ENCODE data around the gene PTPRK. TPM values are rescaled to one million over a fixed set of nuclear protein-coding genes. Genes with fewer than 3 reads are reported as not detected.

The PTPRK gene
- total and polyA plus RNA-seq, 10 of the 15 experiments (the other 5 are each of a cell fraction or from before 2014, with no cell fraction given) = 0.23 to 1.9 (median 0.55) TPM

DNA sequence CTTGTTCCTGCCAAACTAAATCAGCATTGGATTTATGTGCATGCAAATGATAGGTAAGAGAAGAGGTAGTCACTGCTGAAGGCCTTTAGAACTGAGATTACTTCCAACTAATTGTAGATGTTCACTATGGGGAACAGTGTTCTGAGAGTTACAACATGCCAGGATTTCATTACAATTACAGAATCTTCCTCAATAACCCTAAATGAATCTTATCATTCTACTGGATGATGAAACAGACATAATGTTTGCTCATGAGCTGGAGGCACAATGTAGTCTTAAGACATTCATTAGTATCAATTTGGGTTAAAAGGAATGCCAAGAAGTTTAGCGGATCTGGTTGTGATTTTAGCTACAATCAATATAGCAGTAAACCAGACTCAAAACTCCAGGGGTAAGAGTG lies 370.6 kb downstream of the PTPRK start (continued):
- TF ChIP-seq FOS (IDR thresholded peaks at IDR 0.05; ENCODE audit: borderline replicate concordance, extremely low read depth, insufficient read length) (no peak), ZNF622 (IDR thresholded peaks at IDR 0.05) (no peak)

DNA sequence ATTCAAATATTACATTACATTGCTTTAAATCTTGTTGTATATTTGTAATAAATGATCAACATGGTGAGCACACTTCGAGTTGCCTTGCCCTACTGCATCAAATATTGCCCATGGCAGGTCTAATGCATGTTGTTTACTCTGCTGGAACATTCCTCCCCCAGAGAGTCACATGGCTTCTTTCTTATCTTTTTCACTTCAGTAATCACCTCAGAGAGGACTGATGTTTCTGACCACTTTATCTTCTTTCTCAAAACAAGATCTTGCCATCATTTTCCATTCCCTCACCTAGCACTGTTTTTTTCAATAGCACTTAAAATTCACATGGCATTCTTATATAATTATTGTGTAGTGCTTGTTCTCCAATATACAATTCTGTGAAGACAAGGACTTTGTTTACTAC lies 376.1 kb downstream of the PTPRK start:
- BruUV-seq (replicated peaks) = no TSS peak
- FAIRE-seq = no peak
- intact Hi-C loops (cut with micrococcal nuclease; ENCODE audit: unreplicated experiment) = no loop called here
- POLR2A ChIA-PET = no interaction called here
- Histone ChIP-seq H3K9ac (ENCODE audit: control insufficient read depth, insufficient read depth, low read length) (no peak overlapping the region), H4K20me1 (ENCODE audit: control insufficient read depth, insufficient read depth) (no peaks in the 10 kb centered on the region), H3K9me3 (replicated peaks; ENCODE audit: control insufficient read depth, insufficient read depth, low read length) (no peaks in the 10 kb centered on the region), H3K27me3 (replicated peaks in 1 of 2; ENCODE audit: control insufficient read depth in 2 of 2, insufficient read depth in 2 of 2, low read length in 1 of 2) (no peaks in the 10 kb centered on the region), H3K4me3 (no peak overlapping the region), H3K36me3 (ENCODE audit: control insufficient read depth in 2 of 2, insufficient read depth in 2 of 2, low read length in 1 of 2) (no peaks in the 10 kb centered on the region), H3K79me2 (ENCODE audit: control insufficient read depth, insufficient read depth, low read length) (no peaks in the 10 kb centered on the region), H2AFZ (ENCODE audit: control insufficient read depth, low read depth, low read length) (no peak overlapping the region), H3K4me2 (ENCODE audit: control insufficient read depth, insufficient read depth) (no peak overlapping the region), H3K4me1 (ENCODE audit: control insufficient read depth, insufficient read depth, low read length) (no peaks in the 10 kb centered on the region), H3K27ac (ENCODE audit: control insufficient read depth, insufficient read depth) (no peak overlapping the region)
- WGBS (ENCODE audit: insufficient coverage, insufficient replicate concordance, low lambda C conversion rate, missing lambda C conversion rate) = 0% methylated on average over 1 of the region's 1 CpG
- no peak for DNase-seq (ENCODE audit: low read depth, low spot score)
- CTCF ChIA-PET = no interaction called here
- SMC1A ChIA-PET (ENCODE audit: uncharacterized antibody, unreplicated experiment) = no interaction called here
- RAD21 ChIA-PET (ENCODE audit: unreplicated experiment) = no interaction called here
- in situ Hi-C loops (cut with MboI) = no loop called here
- peak; percentile 38; the same call in 1 of the 3 replicates for ATAC-seq
- TF ChIP-seq TCF3 (IDR thresholded peaks at IDR 0.05; ENCODE audit: borderline replicate concordance, insufficient read depth, low read depth, low read length) (no peak), MYC (IDR thresholded peaks at IDR 0.05; ENCODE audit: insufficient read depth, insufficient read length, insufficient replicate concordance, low read length, severe bottlenecking) (no peak), ATF7 (IDR thresholded peaks at IDR 0.05; ENCODE audit: low read depth) (peak; percentile 56; the same call in 1 of the 2 replicates), YBX1 (IDR thresholded peaks at IDR 0.05) (no peak), SMAD1 (IDR thresholded peaks at IDR 0.05; ENCODE audit: low read depth, partially characterized antibody) (no peak)

DNA sequence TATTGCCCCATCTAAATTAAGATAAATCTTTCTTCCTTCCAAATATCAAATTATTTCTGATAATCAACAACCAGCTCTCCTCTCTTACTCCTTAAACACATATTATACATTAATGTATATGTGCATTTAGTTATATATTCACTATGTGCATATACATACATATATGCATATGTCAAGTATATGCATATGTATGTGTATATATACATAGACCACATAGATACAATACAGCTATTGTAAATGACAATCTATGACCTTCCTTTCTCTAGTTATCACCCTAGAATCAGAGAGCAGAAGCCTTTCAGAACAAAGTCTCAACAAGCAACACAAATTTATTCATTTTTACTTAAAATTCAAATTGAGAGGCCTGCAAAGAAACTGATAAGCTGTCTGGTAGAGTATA lies 378.5 kb downstream of the PTPRK start:
- H2AFZ ChIP-seq (ENCODE audit: control insufficient read depth, low read depth, low read length) = no peak overlapping the region
- H3K27me3 ChIP-seq (replicated peaks in 1 of 2; ENCODE audit: control insufficient read depth in 2 of 2, insufficient read depth in 2 of 2, low read length in 1 of 2) = no peaks in the 10 kb centered on the region
- ChIA-PET SMC1A (ENCODE audit: uncharacterized antibody, unreplicated experiment) (no interaction called here), CTCF (no interaction called here), RAD21 (ENCODE audit: unreplicated experiment) (no interaction called here), POLR2A (no interaction called here)
- no peak overlapping the region for H3K9ac ChIP-seq (ENCODE audit: control insufficient read depth, insufficient read depth, low read length)
- ATAC-seq = no peak
- intact Hi-C loops (cut with micrococcal nuclease; ENCODE audit: unreplicated experiment) = no loop called here
- no peaks in the 10 kb centered on the region for H3K4me1 ChIP-seq (ENCODE audit: control insufficient read depth, insufficient read depth, low read length)
- no TSS peak for BruUV-seq (replicated peaks)
- H3K36me3 ChIP-seq (ENCODE audit: control insufficient read depth in 2 of 2, insufficient read depth in 2 of 2, low read length in 1 of 2) = no peaks in the 10 kb centered on the region
- DNase-seq (ENCODE audit: low read depth, low spot score) = no peak
- no peak overlapping the region for H3K4me3 ChIP-seq
- H3K4me2 ChIP-seq (ENCODE audit: control insufficient read depth, insufficient read depth) = no peak overlapping the region
- in situ Hi-C loops (cut with MboI) = no loop called here
- no peak overlapping the region for H3K27ac ChIP-seq (ENCODE audit: control insufficient read depth, insufficient read depth)
- H3K9me3 ChIP-seq (replicated peaks; ENCODE audit: control insufficient read depth, insufficient read depth, low read length) = no peaks in the 10 kb centered on the region
- no peak for FAIRE-seq
- no peaks in the 10 kb centered on the region for H3K79me2 ChIP-seq (ENCODE audit: control insufficient read depth, insufficient read depth, low read length)
- no peaks in the 10 kb centered on the region for H4K20me1 ChIP-seq (ENCODE audit: control insufficient read depth, insufficient read depth)
- TF ChIP-seq SRF (IDR thresholded peaks at IDR 0.05; ENCODE audit: low read depth in 2 of 2, low read length in 2 of 2) (no peak), ETV6 (conservative IDR thresholded peaks at IDR 0.05 in 1 of 2, IDR thresholded peaks at IDR 0.05 in 1 of 2; ENCODE audit: borderline replicate concordance in 1 of 2, low read depth in 1 of 2) (no peak), GABPA (IDR thresholded peaks at IDR 0.05; ENCODE audit: low read depth) (no peak), RUNX3 (IDR thresholded peaks at IDR 0.05; ENCODE audit: low read length) (no peak), BCL11A (IDR thresholded peaks at IDR 0.05; ENCODE audit: low read depth, low read length) (no peak)
- TF ChIP-seq, protein P1, sequence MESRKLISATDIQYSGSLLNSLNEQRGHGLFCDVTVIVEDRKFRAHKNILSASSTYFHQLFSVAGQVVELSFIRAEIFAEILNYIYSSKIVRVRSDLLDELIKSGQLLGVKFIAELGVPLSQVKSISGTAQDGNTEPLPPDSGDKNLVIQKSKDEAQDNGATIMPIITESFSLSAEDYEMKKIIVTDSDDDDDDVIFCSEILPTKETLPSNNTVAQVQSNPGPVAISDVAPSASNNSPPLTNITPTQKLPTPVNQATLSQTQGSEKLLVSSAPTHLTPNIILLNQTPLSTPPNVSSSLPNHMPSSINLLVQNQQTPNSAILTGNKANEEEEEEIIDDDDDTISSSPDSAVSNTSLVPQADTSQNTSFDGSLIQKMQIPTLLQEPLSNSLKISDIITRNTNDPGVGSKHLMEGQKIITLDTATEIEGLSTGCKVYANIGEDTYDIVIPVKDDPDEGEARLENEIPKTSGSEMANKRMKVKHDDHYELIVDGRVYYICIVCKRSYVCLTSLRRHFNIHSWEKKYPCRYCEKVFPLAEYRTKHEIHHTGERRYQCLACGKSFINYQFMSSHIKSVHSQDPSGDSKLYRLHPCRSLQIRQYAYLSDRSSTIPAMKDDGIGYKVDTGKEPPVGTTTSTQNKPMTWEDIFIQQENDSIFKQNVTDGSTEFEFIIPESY (IDR thresholded peaks at IDR 0.05) = no peak

Data from GM12878 (cell line).